Left cardiac atrium (tissue), 4 donors: Measurements from ENCODE around the gene SPANXD. TPM values are rescaled to one million over a fixed set of nuclear protein-coding genes. Genes with fewer than 3 reads are reported as not detected.
"Not testable (repeated sequence)": the region's sequence is repeated elsewhere in the genome, so short reads cannot be mapped to it uniquely, and the experiment has no call there.

Source experiments
- ATAC-seq, 2 donors: fragments of 200-7000 bp; cut with Tn5 transposase; one replicate each; pipeline ENCODE4 v1.9.1; 2020; ENCODE audit warnings: mild to moderate bottlenecking in 2 of 2, moderate library complexity in 2 of 2
- DNase-seq: peaks from one replicate; pipeline ENCODE4 v3.0.0-alpha.2; 2020
- intact Hi-C, 2 donors: fragments of 100-400 bp; cut with DNase I; formaldehyde crosslinking; loops; one replicate each; pipeline versions ENCODE4 v1.14.1 to v1.15.1; 2022 to 2023
- long read RNA-seq: library from polyadenylated mRNA; unstranded; transcript quantifications from one replicate; pipeline ENCODE4 v2.0.0, GENCODE V29; 2021
- total RNA-seq, 2 donors: library from RNA; stranded (reverse); fragmentation: NEBNext Ultra II Directional; extraction: Animal tissue kit (Norgen Biotek cat#: 25700); gene quantifications; one replicate each; pipeline ENCODE4 v1.2.1, GENCODE V29; 2021
- donor health status: DM: no; HTN: yes; CAD: no.
- donor health status: DM: no; HTN: yes; CAD: no; lungs with severe emphysema.
- donor health status: DM: yes; HTN: yes; CAD: no.
- donor health status: Dilated cardiomyopathy.

The SPANXD gene
- not detected for total RNA-seq
- long read RNA-seq, result 0 reads

GRCh38 chrX:141698639-141699038 lies at the start of gene SPANXD:
TSS of gene SPANXD (minus strand) at chrX:141698739. CDS start at chrX:141698405, 334 bp downstream.
- DNase-seq, ATAC-seq, intact Hi-C loops: not testable (repeated sequence)

- no peak for ATAC-seq
- no peak for DNase-seq
- intact Hi-C loops, result no loop called here
Observed at GRCh38 chrX:141742666-141743065, 44.1 kb upstream of the SPANXD start.

- intact Hi-C loops, result no loop called here
- no peak for ATAC-seq
- no peak for DNase-seq
Observed at GRCh38 chrX:141736656-141737055, 38.1 kb upstream of the SPANXD start.

- DNase-seq, result no peak
- intact Hi-C loops, result no loop called here
- ATAC-seq, result no peak
Observed at GRCh38 chrX:141733371-141733770, 34.8 kb upstream of the SPANXD start.

- DNase-seq, result no peak
- ATAC-seq, result no peak
- intact Hi-C loops, result no loop called here
Observed at GRCh38 chrX:141732031-141732430, 33.5 kb upstream of the SPANXD start.

GRCh38 chrX:141724186-141724585 lies 25.6 kb upstream of the SPANXD start:
- ATAC-seq, result no peak
- intact Hi-C loops, result no loop called here
- DNase-seq, result no peak

GRCh38 chrX:141714680-141715079 lies 16.1 kb upstream of the SPANXD start:
- intact Hi-C loops, result no loop called here
- ATAC-seq, result no peak
- no peak for DNase-seq

GRCh38 chrX:141701072-141701471 lies 2.5 kb upstream of the SPANXD start:
- ATAC-seq (no peak), DNase-seq (no peak)
- intact Hi-C loops, result no loop called here

GRCh38 chrX:141673946-141674345 lies 24.6 kb downstream of the SPANXD start:
- DNase-seq, result no peak
- ATAC-seq, result no peak
- intact Hi-C loops, result no loop called here

- intact Hi-C loops, result no loop called here
- ATAC-seq (no peak), DNase-seq (no peak)
Observed at GRCh38 chrX:141669689-141670088, 28.9 kb downstream of the SPANXD start.

- DNase-seq (no peak), ATAC-seq (no peak)
- intact Hi-C loops, result no loop called here
Observed at GRCh38 chrX:141668371-141668770, 30.2 kb downstream of the SPANXD start.

GRCh38 chrX:141662781-141663180 lies 35.8 kb downstream of the SPANXD start:
- ATAC-seq (no peak), DNase-seq (no peak)
- intact Hi-C loops, result no loop called here

- no peak for ATAC-seq
- intact Hi-C loops, result no loop called here
- no peak for DNase-seq
Observed at GRCh38 chrX:141652286-141652685, 46.3 kb downstream of the SPANXD start.

Other genes with a start within 250 kb of the SPANXD start
- not detected for gene SPANXA1, start 114.0 kb downstream of the SPANXD start, total RNA-seq
- gene SPANXA2, start 109.0 kb downstream of the SPANXD start, total RNA-seq, result not detected
- gene MAGEC3, start 139.6 kb upstream of the SPANXD start, total RNA-seq, result not detected
- gene MAGEC1, start 205.2 kb upstream of the SPANXD start, total RNA-seq, result not detected